NCI-H345 treated with DMSO at 0.1 percent for 48 hours (cell line): ENCODE results near the gene ZNF180.
"Not testable (repeated sequence)": the region's sequence is repeated elsewhere in the genome, so short reads cannot be mapped to it uniquely, and the experiment has no call there.

Experiments used
- DNase-seq: peaks from one replicate; lab custom pipeline; 2025; ENCODE audit not compliant: unreplicated experiment; lab: John Stamatoyannopoulos, UW

ZNF180 gene

GRCh38 chr19:44499559-44499958 lies 763 bp downstream of the ZNF180 start:
- DNase-seq = no peak

GRCh38 chr19:44498988-44499387 lies 1.3 kb downstream of the ZNF180 start:
- no peak for DNase-seq

- DNase-seq = no peak
Observed at GRCh38 chr19:44496711-44497110, 3.6 kb downstream of the ZNF180 start.

- no peak for DNase-seq
Observed at GRCh38 chr19:44476559-44477408, 23.5 kb downstream of the ZNF180 start.

- not testable (repeated sequence) for DNase-seq
Observed at GRCh38 chr19:44468730-44469129, 31.6 kb downstream of the ZNF180 start.

GRCh38 chr19:44462600-44463286 lies 37.6 kb downstream of the ZNF180 start:
- DNase-seq = not testable (repeated sequence)

- not testable (repeated sequence) for DNase-seq
Observed at GRCh38 chr19:44456016-44456415, 44.3 kb downstream of the ZNF180 start.

GRCh38 chr19:44455100-44455499 lies 45.2 kb downstream of the ZNF180 start:
- DNase-seq = no peak

GRCh38 chr19:44452367-44452766 lies 48.0 kb downstream of the ZNF180 start:
- DNase-seq = no peak

GRCh38 chr19:44451687-44452086 lies 48.6 kb downstream of the ZNF180 start:
- no peak for DNase-seq

- no peak for DNase-seq
Observed at GRCh38 chr19:44447916-44448674, 52.2 kb downstream of the ZNF180 start, which contains the start of gene ZNF229. ZNF229 (minus strand) TSS chr19:44448472; CDS start chr19:44442847, 5,625 bp downstream.

- DNase-seq = no peak
Observed at GRCh38 chr19:44438441-44438840, 61.9 kb downstream of the ZNF180 start.

GRCh38 chr19:44435441-44435840 lies 64.9 kb downstream of the ZNF180 start:
- DNase-seq = no peak

GRCh38 chr19:44430956-44431355 lies 69.4 kb downstream of the ZNF180 start:
- DNase-seq = no peak
